Astrocyte (in vitro differentiated cells and primary cell): ENCODE measurements around the gene SENP2. TPM values are rescaled to one million over a fixed set of nuclear protein-coding genes. Genes with fewer than 3 reads are reported as not detected.

Experiments
- DNase-seq: peaks from one replicate; pipeline ENCODE4 v3.0.0-alpha.2; 2010; ENCODE audit warnings: low read depth
- FAIRE-seq: peaks from 2 replicates; lab custom pipeline; 2011; peaks lifted over from hg19 to GRCh38; lab: Jason Lieb, UNC
- H2AFZ ChIP-seq: 2 replicates; pipeline ENCODE4 v1.6.0; 2012; ENCODE audit warnings: low read depth, low read length, inconsistent platforms
- H3K27ac ChIP-seq: 2 replicates; pipeline ENCODE4 v1.5.1; 2011; ENCODE audit warnings: low read depth, low read length, inconsistent platforms
- H3K27me3 ChIP-seq: 2 replicates; pipeline ENCODE4 v1.6.0; 2011; ENCODE audit warnings: low read length, inconsistent platforms; ENCODE audit not compliant: insufficient read depth
- H3K36me3 ChIP-seq: 2 replicates; pipeline ENCODE4 v1.5.1; 2011; ENCODE audit warnings: low read length, inconsistent platforms; ENCODE audit not compliant: insufficient read depth
- H3K4me1 ChIP-seq: 2 replicates; pipeline ENCODE4 v1.5.1; 2011; ENCODE audit warnings: low read length, inconsistent platforms; ENCODE audit not compliant: insufficient read depth
- H3K4me2 ChIP-seq: 2 replicates; pipeline ENCODE4 v1.6.0; 2012; ENCODE audit warnings: low read length, inconsistent platforms
- H3K4me3 ChIP-seq: 2 replicates; pipeline ENCODE4 v1.5.1; 2011; ENCODE audit warnings: low read depth, mild to moderate bottlenecking, low read length, inconsistent platforms; ENCODE audit not compliant: insufficient read depth
- H3K79me2 ChIP-seq: 2 replicates; pipeline ENCODE4 v1.6.0; 2012; ENCODE audit warnings: mild to moderate bottlenecking, low read length, inconsistent platforms; ENCODE audit not compliant: insufficient read depth
- H3K9ac ChIP-seq: 2 replicates; pipeline ENCODE4 v1.6.0; 2012; ENCODE audit warnings: mild to moderate bottlenecking, low read length, inconsistent platforms
- H3K9me3 ChIP-seq: 2 replicates; pipeline ENCODE4 v1.5.1; 2012; ENCODE audit warnings: low read depth, mild to moderate bottlenecking, low read length, inconsistent platforms; ENCODE audit not compliant: insufficient read depth
- H4K20me1 ChIP-seq: 2 replicates; pipeline ENCODE4 v1.6.0; 2012; ENCODE audit warnings: low read length, inconsistent platforms; ENCODE audit not compliant: insufficient read depth
- H3K27ac Mint-ChIP-seq: one replicate; pipeline ENCODE4 v1.8.0; 2021; ENCODE audit warnings: mild to moderate bottlenecking, mixed read lengths; ENCODE audit not compliant: unreplicated experiment
- H3K27me3 Mint-ChIP-seq: one replicate; pipeline ENCODE4 v1.8.0; 2021; ENCODE audit warnings: low read depth, mixed read lengths; ENCODE audit not compliant: unreplicated experiment
- H3K36me3 Mint-ChIP-seq: one replicate; pipeline ENCODE4 v1.8.0; 2021; ENCODE audit warnings: low read depth, mixed read lengths; ENCODE audit not compliant: unreplicated experiment
- H3K4me1 Mint-ChIP-seq: one replicate; pipeline ENCODE4 v1.8.0; 2021; ENCODE audit warnings: low read depth, mixed read lengths; ENCODE audit not compliant: unreplicated experiment
- H3K4me3 Mint-ChIP-seq: one replicate; pipeline ENCODE4 v1.8.0; 2021; ENCODE audit warnings: mild to moderate bottlenecking, moderate library complexity, mixed read lengths; ENCODE audit not compliant: unreplicated experiment
- H3K9me3 Mint-ChIP-seq: one replicate; pipeline ENCODE4 v1.8.0; 2021; ENCODE audit warnings: mild to moderate bottlenecking, mixed read lengths; ENCODE audit not compliant: unreplicated experiment
- EZH2 ChIP-seq: IDR thresholded peaks from 2 replicates; pipeline ENCODE4 v1.6.1; 2012; ENCODE audit warnings: mild to moderate bottlenecking, low read length, inconsistent platforms; ENCODE audit not compliant: insufficient read depth
- total RNA-seq: library from RNA; stranded (reverse); gene quantifications from 2 replicates; pipeline ENCODE4 v1.2.1, GENCODE V29; 2021
- TF ChIP-seq, protein P1 (sequence below): IDR thresholded peaks from 2 replicates; pipeline ENCODE4 v1.5.1; 2011; ENCODE audit warnings: low read depth, mild to moderate bottlenecking, inconsistent platforms, low read length, moderate library complexity; ENCODE audit not compliant: insufficient read depth

Gene SENP2
- total RNA-seq, 1 donor from 2014 or later: 44.1 TPM

DNA sequence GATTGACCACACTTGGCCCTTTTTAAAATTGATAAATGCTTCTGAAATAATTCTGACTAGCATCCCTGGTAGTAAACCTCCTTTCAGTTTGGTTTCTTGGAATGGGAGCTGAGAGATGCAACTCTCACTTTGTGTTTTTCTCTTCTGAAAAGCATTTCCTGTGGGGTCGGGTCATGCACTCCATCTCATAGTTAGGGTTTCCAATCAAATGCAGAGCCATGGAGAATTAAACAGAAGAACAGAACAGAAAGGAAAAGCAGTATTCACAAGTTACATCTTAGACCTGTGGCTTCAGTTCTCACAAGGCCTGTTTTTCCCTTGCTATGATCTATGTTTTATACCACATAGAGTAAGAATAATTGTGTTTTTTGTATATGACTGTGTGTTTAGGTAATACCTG is 39.7 kb downstream of the SENP2 start:
- no peak overlapping the region for H3K27ac Mint-ChIP-seq
- H3K4me3 ChIP-seq: no peak overlapping the region
- no peaks in the 10 kb centered on the region for H4K20me1 ChIP-seq
- no peak for FAIRE-seq
- H3K4me3 Mint-ChIP-seq: no peak overlapping the region
- H3K27me3 ChIP-seq: no peaks in the 10 kb centered on the region
- no peaks in the 10 kb centered on the region for H3K79me2 ChIP-seq
- H3K4me2 ChIP-seq: no peak overlapping the region
- H2AFZ ChIP-seq: no peak overlapping the region
- H3K4me1 ChIP-seq: peaks cover 5% of the 10 kb centered on the region
- no peak overlapping the region for H3K9ac ChIP-seq
- H3K27ac ChIP-seq: no peak overlapping the region
- no peaks in the 10 kb centered on the region for H3K27me3 Mint-ChIP-seq
- H3K9me3 ChIP-seq: no peaks in the 10 kb centered on the region
- H3K36me3 ChIP-seq: peaks cover 3% of the 10 kb centered on the region
- peaks cover 2% of the 10 kb centered on the region for H3K36me3 Mint-ChIP-seq
- H3K9me3 Mint-ChIP-seq: no peaks in the 10 kb centered on the region
- DNase-seq: no peak
- TF ChIP-seq, protein P1, sequence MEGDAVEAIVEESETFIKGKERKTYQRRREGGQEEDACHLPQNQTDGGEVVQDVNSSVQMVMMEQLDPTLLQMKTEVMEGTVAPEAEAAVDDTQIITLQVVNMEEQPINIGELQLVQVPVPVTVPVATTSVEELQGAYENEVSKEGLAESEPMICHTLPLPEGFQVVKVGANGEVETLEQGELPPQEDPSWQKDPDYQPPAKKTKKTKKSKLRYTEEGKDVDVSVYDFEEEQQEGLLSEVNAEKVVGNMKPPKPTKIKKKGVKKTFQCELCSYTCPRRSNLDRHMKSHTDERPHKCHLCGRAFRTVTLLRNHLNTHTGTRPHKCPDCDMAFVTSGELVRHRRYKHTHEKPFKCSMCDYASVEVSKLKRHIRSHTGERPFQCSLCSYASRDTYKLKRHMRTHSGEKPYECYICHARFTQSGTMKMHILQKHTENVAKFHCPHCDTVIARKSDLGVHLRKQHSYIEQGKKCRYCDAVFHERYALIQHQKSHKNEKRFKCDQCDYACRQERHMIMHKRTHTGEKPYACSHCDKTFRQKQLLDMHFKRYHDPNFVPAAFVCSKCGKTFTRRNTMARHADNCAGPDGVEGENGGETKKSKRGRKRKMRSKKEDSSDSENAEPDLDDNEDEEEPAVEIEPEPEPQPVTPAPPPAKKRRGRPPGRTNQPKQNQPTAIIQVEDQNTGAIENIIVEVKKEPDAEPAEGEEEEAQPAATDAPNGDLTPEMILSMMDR: no peak
- TF ChIP-seq EZH2: no peak
- H3K4me1 Mint-ChIP-seq: peaks cover 11% of the 10 kb centered on the region

DNA sequence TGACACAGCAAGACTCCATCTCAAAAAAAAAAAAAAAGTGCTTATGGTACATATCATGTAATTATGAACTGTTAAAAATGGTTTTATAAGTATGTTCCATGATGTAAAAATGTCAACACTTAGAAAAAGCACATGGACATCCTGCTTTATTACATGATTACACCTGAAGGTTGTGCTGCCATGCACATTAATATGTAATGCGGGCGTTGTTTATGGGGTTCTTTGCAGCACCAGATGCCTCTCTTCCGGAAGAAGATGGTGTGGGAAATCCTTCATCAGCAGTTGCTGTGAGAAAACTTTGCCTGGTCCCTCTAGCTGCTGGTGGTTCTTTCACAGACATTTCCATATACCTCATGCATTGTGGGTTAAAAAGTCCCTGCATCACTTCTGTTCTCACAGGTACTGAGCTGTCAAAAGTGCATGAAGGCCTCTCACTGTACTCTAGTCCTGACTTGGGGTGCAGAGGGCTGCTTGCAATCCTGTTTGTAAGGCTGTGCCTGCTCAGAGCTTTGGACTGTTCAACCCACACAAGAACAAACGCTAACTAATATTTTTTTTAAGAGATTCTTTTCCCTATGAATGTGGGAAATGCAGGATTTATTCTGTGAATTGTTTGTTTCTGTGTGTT is 43.6 kb downstream of the SENP2 start:
- TF ChIP-seq EZH2: no peak
- TF ChIP-seq, protein P1: no peak

DNA sequence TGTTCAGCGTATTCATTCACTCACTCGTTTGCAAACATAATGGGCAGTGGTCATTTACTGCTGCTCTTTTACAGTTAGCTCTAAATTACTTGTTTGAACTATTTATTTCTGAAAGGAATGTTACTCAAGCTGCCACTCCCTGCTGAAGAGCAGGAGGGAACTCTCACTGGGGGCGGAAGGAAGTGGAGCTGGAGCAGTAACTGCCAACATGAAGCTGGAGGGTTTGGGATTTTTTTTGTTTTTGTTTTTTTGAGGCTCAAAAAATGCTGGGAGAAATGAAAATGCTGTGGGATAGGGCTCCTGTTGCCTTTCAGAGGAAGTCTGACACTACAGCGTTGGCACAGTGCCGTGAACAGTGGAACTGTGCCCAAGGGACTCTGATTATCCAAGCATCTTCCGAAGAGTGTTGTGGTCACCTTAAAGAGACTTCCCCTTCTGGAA is 44.1 kb downstream of the SENP2 start:
- H3K9me3 Mint-ChIP-seq: no peaks in the 10 kb centered on the region
- H3K9me3 ChIP-seq: no peaks in the 10 kb centered on the region
- DNase-seq (peak; percentile 35), FAIRE-seq (no peak)
- no peaks in the 10 kb centered on the region for H3K79me2 ChIP-seq
- TF ChIP-seq, protein P1: no peak
- TF ChIP-seq EZH2: no peak
- peaks cover 3% of the 10 kb centered on the region for H4K20me1 ChIP-seq
- no peaks in the 10 kb centered on the region for H3K36me3 ChIP-seq
- peak overlapping the region; percentile 16 for H3K9ac ChIP-seq
- peaks cover 19% of the 10 kb centered on the region for H3K4me1 Mint-ChIP-seq
- no peak overlapping the region for H3K4me3 ChIP-seq
- no peak overlapping the region for H3K4me3 Mint-ChIP-seq
- no peak overlapping the region for H2AFZ ChIP-seq
- H3K4me1 ChIP-seq: peaks cover 5% of the 10 kb centered on the region
- H3K27me3 Mint-ChIP-seq: no peaks in the 10 kb centered on the region
- H3K27ac ChIP-seq: peak overlapping the region; percentile 13
- no peaks in the 10 kb centered on the region for H3K27me3 ChIP-seq
- H3K4me2 ChIP-seq: peak overlapping the region; percentile 34
- peaks cover 2% of the 10 kb centered on the region for H3K36me3 Mint-ChIP-seq
- peak overlapping the region; percentile 75 for H3K27ac Mint-ChIP-seq

More for the DNA sequence above, 43.6 kb downstream of the SENP2 start:
- DNase-seq (no peak), FAIRE-seq (no peak)
- Histone ChIP-seq H3K27me3 (no peaks in the 10 kb centered on the region), H3K4me1 (peaks cover 5% of the 10 kb centered on the region), H3K27ac (no peak overlapping the region), H4K20me1 (peaks cover 3% of the 10 kb centered on the region), H2AFZ (no peak overlapping the region), H3K79me2 (no peaks in the 10 kb centered on the region), H3K4me2 (peak overlapping the region; percentile 34), H3K9me3 (no peaks in the 10 kb centered on the region), H3K9ac (peak overlapping the region; percentile 16), H3K36me3 (no peaks in the 10 kb centered on the region), H3K4me3 (no peak overlapping the region)
- H3K27ac Mint-ChIP-seq: peak overlapping the region; percentile 18
- H3K4me1 Mint-ChIP-seq: peaks cover 19% of the 10 kb centered on the region
- H3K9me3 Mint-ChIP-seq: no peaks in the 10 kb centered on the region
- H3K36me3 Mint-ChIP-seq: peaks cover 2% of the 10 kb centered on the region
- H3K27me3 Mint-ChIP-seq: no peaks in the 10 kb centered on the region
- H3K4me3 Mint-ChIP-seq: no peak overlapping the region
